A375 (cell line): Measurements from ENCODE around the gene CSNK2A3. TPM values are rescaled to one million over a fixed set of nuclear protein-coding genes. Genes with fewer than 3 reads are reported as not detected.

Source experiments
- total RNA-seq: library from RNA; depleted of rRNA; stranded (reverse); fragments of >200 nt; shearing (Covaris generic); gene quantifications from 2 replicates; pipeline ENCODE4 v1.2.3, GENCODE V29; 2014; rRNA removed

Gene CSNK2A3
- 0.72 and 1.1 TPM in 2 replicates for total RNA-seq

GRCh38 chr11:11352878-11353277 is at the start of gene CSNK2A3:
CSNK2A3 (minus strand) TSS chr11:11353250; CDS start chr11:11353119, 131 bp downstream.

